HG03442 (cell line): ENCODE results near the gene ARMC9.
"Not testable (repeated sequence)": the region's sequence is repeated elsewhere in the genome, so short reads cannot be mapped to it uniquely, and the experiment has no call there.

Experiments used
- ATAC-seq: cut with Tn5 transposase; IDR thresholded peaks from one replicate; pipeline ENCODE4 v1.9.1; 2021; ENCODE audit warnings: mild to moderate bottlenecking, moderate library complexity; ENCODE audit not compliant: unreplicated experiment

The ARMC9 gene, protein sequence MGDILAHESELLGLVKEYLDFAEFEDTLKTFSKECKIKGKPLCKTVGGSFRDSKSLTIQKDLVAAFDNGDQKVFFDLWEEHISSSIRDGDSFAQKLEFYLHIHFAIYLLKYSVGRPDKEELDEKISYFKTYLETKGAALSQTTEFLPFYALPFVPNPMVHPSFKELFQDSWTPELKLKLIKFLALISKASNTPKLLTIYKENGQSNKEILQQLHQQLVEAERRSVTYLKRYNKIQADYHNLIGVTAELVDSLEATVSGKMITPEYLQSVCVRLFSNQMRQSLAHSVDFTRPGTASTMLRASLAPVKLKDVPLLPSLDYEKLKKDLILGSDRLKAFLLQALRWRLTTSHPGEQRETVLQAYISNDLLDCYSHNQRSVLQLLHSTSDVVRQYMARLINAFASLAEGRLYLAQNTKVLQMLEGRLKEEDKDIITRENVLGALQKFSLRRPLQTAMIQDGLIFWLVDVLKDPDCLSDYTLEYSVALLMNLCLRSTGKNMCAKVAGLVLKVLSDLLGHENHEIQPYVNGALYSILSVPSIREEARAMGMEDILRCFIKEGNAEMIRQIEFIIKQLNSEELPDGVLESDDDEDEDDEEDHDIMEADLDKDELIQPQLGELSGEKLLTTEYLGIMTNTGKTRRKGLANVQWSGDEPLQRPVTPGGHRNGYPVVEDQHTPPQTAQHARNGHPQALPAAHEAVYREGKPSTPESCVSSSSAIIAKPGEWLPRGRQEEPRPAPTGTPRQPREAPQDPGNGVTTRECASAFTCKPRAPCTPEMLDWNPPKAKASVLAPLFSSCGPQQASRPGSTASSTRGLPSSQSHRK

DNA sequence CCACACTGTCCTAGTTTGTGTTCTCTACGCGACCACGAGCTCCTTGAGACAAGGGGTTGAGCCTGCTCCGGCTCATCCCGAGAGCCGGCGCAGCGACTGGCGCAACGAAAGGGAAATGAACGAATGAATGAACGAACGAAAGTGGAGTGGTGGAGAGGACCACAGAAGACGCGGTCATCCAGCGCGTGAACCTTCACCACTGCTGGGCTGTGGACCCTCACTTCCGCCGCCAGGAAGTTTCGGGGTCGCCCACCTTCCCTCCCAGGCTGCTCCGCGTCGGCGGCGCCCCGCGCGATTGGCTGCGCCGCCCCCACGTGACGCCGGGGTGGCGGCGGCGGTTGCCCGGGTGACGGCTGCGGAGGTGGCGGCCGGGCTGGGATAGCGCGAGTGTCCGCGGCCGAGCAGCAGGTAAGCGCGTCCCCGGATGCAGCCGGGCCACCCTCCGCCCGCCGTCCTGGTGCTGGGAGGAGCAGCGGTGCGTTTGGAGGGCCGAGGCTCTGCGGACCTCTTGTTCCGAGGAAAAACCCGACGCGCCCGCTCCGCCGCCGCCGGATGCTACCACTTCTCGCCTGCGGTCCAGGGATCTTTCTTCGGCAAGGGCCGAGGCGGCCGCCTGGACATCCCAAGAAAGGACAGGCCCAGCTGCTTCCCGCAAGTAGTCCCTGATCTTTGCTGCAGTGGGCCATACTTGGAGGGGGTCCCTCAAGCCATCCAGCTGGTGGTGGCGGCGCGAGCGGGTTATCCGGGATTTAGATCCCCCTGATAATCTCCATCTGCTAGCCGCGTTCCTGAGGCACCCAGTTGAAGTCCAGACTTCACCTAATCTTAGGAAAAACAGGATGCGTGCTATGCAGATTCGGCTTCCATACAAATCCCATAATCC, at the start of gene ARMC9:
ARMC9 (plus strand) TSS at position 341 of the 883 bp plus-strand sequence. CDS start 7,608 bp downstream, outside the sequence.
- peak; percentile 93 for ATAC-seq

DNA sequence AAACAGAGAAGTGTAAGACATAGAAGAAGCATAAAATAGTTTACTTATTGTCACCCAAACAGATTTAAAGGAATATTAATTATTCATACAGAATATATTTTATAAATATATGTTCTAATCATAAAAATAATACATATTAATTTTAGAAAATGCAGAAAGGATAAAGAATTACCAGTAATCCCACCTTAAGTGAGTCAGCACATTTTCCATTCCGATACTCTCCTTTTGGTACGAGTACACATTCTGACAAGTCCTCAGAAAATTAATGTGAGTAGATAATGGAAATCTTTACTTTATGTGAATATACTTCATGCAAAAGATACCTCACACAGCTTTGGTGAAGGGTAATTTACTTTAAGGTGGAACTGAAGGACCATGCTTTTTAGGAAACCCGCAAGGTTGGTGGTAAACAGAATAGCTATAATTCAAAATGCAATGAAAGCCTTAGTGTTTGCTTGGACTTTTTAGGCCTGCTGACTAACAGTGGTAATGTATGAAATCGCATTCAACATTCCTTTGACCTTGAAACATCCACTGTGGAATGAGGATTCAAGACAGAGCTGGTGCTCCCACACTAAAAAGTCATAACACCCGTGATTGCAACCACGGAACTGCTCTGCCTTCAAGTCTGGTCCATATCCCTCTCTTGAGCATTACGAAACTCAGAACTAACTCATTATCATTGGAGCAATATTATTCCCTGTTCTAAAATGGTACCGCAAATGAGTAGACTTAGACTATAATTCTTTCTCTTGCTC, 45.5 kb upstream of the ARMC9 start:
- ATAC-seq: no peak

DNA sequence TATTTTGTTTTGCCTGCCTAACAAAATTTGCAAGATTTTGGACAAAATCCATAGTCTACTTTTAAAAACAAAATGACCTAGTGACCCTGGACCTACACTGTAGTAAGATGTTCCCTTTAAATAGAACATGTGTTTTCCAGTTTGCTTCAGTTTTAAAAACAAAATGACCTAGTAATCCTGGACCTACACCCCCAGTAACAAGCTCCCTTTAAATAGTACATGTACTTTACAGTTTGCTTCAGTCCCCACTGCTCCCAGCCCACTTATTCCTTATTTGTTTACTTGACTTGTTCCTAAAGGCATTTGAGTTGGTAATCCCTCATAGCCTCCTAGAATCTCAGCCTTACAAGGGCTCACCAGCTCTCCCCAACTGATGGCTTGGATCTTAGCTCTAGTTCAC, 39.1 kb upstream of the ARMC9 start:
- ATAC-seq: no peak

DNA sequence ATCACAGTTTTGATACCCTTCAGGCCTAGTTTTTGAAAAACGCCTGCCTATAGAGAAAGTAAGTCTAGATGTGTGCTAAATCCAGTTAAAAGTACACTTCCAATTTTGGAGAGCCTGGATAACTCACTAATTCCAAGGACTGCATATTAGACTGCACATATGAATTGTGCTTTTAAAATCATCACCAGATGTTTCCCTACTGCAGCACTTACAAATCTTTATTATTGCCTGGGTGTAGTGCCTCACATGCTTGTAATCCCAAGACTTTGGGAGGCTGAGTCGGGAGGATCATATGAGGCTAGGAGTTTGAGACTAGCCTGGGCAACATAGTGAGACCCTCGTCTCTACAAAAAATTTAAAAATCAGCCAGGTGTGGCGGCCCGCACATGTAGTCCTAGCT, 37.7 kb upstream of the ARMC9 start:
- no peak for ATAC-seq

DNA sequence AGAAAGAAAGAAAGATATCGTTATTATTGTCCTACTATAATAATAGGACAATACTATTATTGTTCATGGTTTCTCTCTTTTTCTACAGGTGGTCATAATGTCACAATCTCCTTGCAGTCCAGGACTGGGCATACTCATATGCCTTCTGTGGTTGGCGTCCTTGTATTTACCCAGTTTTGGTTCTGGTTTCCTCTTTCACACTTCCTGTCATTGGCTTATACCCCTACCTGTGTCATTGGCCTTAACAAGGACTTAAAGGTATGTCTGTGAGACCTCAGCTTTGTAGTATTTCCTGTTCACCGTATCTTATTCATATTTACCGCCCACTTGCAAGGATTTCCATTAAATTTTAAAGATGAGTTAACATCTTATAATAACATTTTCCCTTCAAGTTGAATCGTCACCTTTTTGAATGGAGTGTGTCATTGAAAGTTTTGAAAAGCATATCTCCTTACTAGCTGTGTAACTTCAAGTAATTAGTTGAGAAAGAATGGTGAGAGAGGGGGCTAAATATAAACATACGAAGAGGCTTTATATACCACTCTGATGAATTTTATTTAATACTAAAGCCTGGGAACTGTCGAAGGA, 37.1 kb upstream of the ARMC9 start:
- ATAC-seq: peak; percentile 67

DNA sequence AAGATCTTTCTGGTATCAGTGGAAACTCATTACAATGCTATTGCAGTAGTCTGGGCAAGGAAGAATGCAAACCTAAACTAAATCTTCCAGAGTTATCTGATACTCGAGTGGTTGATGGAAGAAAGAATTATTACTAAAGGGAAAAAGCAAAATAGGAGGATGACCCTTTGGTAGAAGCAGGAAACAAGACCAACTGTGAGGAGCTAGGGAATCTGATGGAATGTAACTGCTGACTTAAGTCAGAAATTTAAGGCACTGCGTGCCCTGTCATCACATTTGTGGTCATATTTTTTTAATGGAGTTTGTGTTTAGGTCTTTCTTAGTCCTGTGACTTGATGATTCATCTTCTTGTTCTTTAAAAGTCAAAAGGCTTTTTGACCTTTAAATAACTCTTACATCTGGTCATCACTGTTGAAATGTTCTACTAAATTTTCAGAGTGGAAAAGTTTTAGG, 36.5 kb upstream of the ARMC9 start:
- no peak for ATAC-seq

DNA sequence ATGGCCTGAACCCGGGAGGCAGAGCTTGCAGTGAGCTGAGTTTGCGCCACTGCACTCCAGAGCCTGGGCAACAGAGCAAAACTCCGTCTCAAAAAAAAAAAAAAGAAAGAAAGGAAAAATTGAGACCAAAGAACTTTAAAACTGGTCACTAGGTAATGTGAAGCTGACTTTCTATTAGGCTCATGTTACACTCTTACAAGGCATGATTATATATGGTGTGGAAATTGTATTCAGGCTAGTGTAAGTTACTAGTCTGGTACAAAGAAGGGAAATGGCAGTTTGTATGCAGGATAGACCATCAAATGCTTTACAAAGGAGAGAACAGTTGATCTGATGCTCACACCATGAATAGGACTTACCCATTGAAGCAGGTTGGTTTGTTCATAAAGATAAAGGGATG, 35.4 kb upstream of the ARMC9 start:
- no peak for ATAC-seq

DNA sequence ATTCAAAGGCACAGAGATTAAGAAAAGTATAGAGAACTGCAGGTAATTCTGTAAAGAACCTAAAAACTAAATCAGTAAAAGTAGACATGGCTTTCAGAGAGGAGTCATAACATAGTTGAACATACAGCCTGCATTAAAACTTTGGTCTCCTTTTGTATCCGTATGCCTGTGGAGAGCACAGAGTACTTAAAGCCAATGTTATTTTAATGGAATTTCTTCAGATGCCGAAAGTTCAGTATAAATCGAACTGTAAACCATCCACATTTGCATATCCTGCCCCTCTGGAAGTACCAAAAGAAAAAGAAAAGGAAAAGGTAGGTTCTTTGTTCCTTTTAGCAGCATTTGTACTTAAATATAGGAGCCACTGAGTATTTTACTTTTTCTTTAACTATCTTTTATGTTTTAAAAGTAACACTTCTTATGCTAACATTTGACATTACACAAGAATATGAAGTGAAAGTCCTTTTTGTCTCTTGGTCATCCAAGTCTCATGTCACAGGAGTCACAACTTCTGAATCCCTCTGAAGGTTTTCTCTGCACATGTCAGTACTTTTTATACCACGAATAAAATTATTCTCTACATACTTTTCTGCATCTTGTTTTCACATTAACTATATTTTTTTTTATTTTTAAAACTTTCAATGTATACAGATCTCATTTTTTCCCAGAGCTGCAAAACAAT, 34.9 kb upstream of the ARMC9 start:
- ATAC-seq: no peak

DNA sequence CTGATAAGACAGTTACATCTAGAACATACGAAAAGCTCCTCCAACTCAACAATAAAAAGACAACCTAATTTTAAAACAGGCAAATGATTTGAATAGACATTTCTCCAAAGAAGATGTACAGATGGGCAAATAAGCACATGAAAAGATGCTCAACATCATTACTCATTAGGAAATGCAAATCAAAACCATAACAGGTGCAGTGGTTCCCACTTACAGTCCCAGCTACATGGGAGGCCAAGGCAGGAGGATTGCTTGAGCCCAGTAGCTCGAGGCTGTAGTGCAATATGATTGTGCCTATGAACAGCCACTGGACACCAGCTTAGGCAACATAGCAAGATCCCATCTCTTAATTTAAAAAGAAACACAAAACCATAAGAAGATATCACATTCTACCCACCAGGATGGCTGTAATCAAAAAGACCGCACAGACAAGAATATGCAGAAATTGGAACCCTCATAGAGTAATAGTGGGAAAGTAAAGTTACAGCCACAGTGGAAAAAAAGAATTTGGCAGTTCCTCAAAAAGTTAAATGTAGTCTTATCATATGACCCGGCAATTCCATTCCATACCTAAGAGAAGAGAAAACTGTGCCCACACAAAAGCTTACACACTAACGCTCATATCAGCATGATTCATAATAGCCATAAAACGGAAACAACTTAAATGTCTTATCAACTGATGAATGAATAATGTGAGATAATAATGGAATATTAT, 30.5 kb upstream of the ARMC9 start:
- no peak for ATAC-seq

DNA sequence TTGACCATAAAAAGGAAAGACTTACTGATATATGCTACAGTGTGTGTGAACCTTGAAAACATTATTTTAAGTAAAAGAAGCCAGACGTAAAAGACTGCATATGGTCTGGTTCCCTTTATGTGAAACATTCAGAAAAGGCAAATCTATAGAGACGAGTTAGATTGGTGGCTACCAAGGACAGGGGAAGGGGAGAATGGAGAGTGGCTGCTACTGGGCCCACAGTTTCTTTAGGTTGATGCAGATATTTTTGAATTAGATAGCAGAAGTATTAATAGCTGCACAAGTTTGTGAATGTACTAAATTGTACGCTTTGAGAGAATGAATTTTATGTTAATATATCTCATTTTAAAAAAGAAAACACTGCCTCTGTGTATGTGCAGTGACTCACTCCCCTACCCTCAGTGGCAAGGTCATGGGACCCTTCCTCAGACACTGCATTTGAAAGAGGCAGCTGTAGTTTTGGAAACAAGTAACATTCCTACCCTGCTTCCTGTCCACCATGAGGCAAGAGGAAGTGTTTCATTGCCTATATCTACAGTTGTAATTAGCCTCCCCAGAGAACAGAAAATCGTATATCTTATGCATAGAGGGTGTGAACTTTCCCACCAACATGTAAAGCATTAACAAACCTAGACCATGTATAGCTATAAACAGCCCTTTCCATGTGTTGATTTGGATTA, 29.8 kb upstream of the ARMC9 start:
- ATAC-seq: no peak

DNA sequence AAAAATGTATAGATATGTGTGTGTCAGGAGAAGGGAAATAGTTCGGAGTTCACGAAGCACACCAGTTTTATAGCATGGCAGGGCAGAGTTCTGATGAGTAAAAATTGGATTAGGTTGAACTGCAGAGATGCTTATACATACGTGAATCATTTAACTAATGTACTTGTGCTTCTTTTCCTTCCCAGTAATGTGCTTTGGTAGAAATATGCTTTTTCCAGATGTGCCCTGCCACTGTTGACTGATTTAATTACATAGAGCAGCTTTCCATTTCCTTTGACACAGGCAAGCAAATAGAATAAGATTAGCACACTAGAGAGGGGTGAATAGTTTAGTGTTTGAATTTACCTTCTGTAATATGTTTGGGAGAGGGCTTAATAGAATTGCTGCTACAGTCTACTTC, 28.9 kb upstream of the ARMC9 start:
- ATAC-seq: no peak

DNA sequence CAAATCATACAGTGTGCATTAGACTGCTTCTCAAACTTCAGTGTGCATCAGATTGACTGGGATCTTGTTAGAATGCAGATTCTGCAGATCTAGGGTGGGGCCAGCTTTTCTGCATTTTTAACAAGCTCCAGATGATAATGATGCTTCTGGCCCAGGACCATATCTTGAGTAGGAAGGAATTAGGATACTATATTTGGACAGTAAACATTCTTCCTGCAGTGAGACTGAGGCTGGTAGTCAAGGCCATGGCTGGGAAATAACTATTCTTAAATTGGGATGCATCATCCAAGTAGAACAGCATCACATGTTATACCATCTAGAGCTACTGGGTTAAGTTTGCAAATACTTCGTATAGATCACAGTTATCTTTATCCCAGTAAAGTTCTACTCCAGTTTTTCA, 28.4 kb upstream of the ARMC9 start:
- ATAC-seq: no peak

DNA sequence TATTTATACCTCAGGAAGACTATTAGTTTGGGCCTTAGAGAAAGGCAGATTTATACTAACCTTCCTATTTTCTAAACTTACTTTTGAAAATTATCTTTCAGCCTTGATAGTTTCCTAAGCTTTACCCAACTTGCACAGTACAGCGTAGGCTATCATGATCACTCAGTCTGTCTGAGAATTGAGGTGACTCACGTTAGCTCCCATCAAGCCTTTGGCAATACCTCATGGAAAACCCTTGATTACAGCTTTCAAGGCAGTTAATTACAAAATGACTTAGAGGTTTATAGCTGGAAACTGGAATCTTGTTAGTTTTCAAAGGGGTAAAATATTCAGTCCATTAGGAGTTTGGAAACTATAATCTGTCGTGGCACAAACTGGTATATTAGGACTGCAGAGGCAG, 26.4 kb upstream of the ARMC9 start:
- ATAC-seq: no peak

DNA sequence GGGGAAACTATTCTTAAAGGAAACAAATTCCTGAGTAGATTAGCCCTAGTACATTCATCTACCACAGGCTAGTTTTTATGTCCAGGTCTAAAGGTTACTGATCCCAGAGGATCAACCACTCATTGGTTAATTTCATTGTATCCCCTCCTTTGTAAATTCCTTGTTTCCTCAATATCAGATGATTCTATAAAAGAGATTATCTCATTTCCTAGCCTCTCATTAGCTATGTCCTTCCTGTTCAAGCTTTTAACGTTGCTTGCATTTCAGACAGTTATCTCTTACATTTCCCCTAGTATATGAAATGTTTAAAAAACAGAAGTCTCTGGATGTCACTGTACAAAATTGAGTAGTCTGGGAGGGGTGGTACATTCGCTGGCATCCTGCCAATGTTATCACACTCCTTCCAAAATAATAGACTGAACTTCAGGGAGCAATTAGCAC, 24.2 kb upstream of the ARMC9 start:
- ATAC-seq: no peak

DNA sequence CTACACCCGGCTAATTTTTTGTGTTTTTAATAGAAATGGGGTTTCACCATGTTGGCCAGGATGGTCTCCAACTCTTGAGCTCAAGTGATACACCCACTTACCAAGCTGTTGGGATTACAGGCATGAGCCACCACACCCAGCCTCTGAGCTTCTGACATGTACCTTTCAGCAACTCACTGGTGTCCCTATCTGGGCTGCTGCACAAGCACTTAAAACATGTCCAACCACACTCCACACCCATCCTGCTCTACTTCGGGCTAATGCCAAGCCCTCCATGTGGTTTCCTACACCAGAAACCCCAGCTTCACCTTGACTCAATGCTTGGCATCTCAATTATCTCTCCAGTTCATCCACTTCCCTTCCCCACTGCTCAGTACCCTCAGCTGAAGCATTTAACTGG, 22.4 kb upstream of the ARMC9 start:
- no peak for ATAC-seq

DNA sequence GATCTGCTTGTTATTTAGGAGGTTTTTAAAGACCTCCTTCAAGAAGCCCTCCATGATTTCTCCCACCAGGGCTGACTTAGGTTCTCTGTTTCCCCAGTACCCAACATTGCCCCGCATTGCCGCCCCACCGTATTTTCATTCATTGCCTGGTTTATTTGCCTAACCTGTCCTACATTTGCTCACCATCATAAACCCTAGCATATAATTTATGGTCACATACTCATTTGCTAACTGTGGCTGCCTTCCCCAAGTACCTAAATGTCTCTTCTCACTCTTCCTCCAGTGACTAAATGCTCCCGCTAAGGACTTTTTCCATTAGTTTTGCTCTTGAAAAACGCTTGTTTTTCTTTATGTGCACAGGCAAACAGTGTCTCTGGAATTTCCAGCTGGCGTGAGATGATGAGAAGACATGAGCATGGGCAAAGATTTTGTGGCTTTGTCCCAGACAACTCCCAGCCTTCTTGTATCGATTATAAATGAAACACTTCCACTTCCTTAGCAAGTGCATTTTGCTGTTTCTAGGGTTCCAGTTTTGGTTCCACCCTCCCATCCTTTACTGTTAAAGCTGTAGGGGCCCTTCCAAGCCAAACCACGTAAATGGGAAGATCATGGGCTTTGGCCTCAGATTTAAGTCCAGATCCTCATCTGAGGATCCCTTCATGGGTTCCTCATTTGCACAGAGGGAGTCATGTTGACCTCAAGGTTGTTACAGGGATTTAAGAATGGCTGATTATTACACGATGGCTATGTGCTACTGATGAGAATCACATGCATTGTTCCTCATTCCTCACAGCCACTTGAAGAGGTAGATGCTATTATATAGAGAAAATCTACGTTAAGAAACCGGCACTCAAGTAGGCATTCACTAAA, 21.0 kb upstream of the ARMC9 start:
- ATAC-seq: no peak

DNA sequence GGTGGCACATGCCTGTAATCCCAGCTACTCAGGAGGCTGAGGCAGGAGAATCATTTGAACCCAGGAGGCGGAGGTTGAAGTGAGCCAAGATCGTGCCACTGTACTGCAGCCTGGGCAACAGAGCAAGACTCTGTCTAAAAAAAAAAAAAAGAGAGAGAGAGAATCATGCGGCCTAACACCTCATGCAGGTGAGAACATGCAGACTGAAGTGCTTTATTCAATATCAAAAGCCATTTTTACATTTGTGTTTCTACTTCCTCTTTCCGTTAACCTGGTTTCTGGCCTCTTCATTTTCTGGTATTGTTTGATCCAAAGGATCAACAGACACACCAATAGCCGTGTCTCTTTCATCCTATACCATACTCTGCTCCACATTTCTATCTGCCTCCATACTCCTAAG, 19.6 kb upstream of the ARMC9 start:
- not testable (repeated sequence) for ATAC-seq
